ENCODE results near the gene KIFC1.

KIFC1 gene

GRCh38 chr6:33420491-33421343 is 29.1 kb downstream of the KIFC1 start:
- no peaks in the 10 kb centered on the region for H3K9me3 ChIP-seq (ENCODE audit: insufficient read depth, low read depth, low read length)
- no peaks in the 10 kb centered on the region for H3K27me3 ChIP-seq (ENCODE audit: insufficient read depth, low read length)
- peaks cover 34% of the 10 kb centered on the region for H3K4me1 ChIP-seq (ENCODE audit: insufficient read depth, low read length)
- peak overlapping the region; percentile 63 for H3K9ac ChIP-seq (ENCODE audit: low read depth, low read length)
- H3K4me3 ChIP-seq (ENCODE audit: low read length) = peak overlapping the region; percentile 67
- peaks cover 26% of the 10 kb centered on the region for H3K36me3 ChIP-seq (ENCODE audit: insufficient read depth, low read length)
- WGBS = 51% methylated on average over 6 of the region's 6 CpGs
- H3K27ac ChIP-seq (ENCODE audit: low read depth, low read length) = peak overlapping the region; percentile 37; the same call in 1 of the 2 replicates

- WGBS = 80% methylated on average over 2 of the region's 2 CpGs
- Histone ChIP-seq H3K36me3 (ENCODE audit: insufficient read depth, low read length) (peaks cover 20% of the 10 kb centered on the region), H3K9ac (ENCODE audit: low read depth, low read length) (no peak overlapping the region), H3K27me3 (ENCODE audit: insufficient read depth, low read length) (no peaks in the 10 kb centered on the region), H3K4me1 (ENCODE audit: insufficient read depth, low read length) (peaks cover 29% of the 10 kb centered on the region), H3K27ac (ENCODE audit: low read depth, low read length) (no peak overlapping the region), H3K9me3 (ENCODE audit: insufficient read depth, low read depth, low read length) (no peaks in the 10 kb centered on the region), H3K4me3 (ENCODE audit: low read length) (peak overlapping the region; percentile 67)
Measured at GRCh38 chr6:33421344-33421643, 29.7 kb downstream of the KIFC1 start.

GRCh38 chr6:33423777-33424176 is 32.2 kb downstream of the KIFC1 start:
- 85% methylated on average over 2 of the region's 2 CpGs for WGBS
- Histone ChIP-seq H3K9me3 (ENCODE audit: insufficient read depth, low read depth, low read length) (no peaks in the 10 kb centered on the region), H3K27ac (ENCODE audit: low read depth, low read length) (no peak overlapping the region), H3K9ac (ENCODE audit: low read depth, low read length) (no peak overlapping the region), H3K27me3 (ENCODE audit: insufficient read depth, low read length) (no peaks in the 10 kb centered on the region), H3K4me1 (ENCODE audit: insufficient read depth, low read length) (peaks cover 32% of the 10 kb centered on the region), H3K4me3 (ENCODE audit: low read length) (no peak overlapping the region), H3K36me3 (ENCODE audit: insufficient read depth, low read length) (peaks cover 14% of the 10 kb centered on the region)

- 22% methylated on average over 12 of the region's 12 CpGs for WGBS
- Histone ChIP-seq H3K27ac (ENCODE audit: low read depth, low read length) (peak overlapping the region; percentile 87), H3K9me3 (ENCODE audit: insufficient read depth, low read depth, low read length) (no peaks in the 10 kb centered on the region), H3K4me1 (ENCODE audit: insufficient read depth, low read length) (peaks cover 33% of the 10 kb centered on the region), H3K27me3 (ENCODE audit: insufficient read depth, low read length) (no peaks in the 10 kb centered on the region), H3K4me3 (ENCODE audit: low read length) (peak overlapping the region; percentile 82), H3K36me3 (ENCODE audit: insufficient read depth, low read length) (peaks cover 14% of the 10 kb centered on the region), H3K9ac (ENCODE audit: low read depth, low read length) (peak overlapping the region; percentile 81)
Measured at GRCh38 chr6:33424855-33425667, 33.4 kb downstream of the KIFC1 start.

- Histone ChIP-seq H3K27ac (ENCODE audit: low read depth, low read length) (peak overlapping the region; percentile 87), H3K9me3 (ENCODE audit: insufficient read depth, low read depth, low read length) (no peaks in the 10 kb centered on the region), H3K4me1 (ENCODE audit: insufficient read depth, low read length) (peaks cover 41% of the 10 kb centered on the region), H3K9ac (ENCODE audit: low read depth, low read length) (peak overlapping the region; percentile 81), H3K36me3 (ENCODE audit: insufficient read depth, low read length) (peaks cover 14% of the 10 kb centered on the region), H3K27me3 (ENCODE audit: insufficient read depth, low read length) (no peaks in the 10 kb centered on the region), H3K4me3 (ENCODE audit: low read length) (peak overlapping the region; percentile 82)
- WGBS = 2% methylated on average over 37 of the region's 43 CpGs
Measured at GRCh38 chr6:33425668-33426577, 34.3 kb downstream of the KIFC1 start.

- Histone ChIP-seq H3K4me3 (ENCODE audit: low read length) (peak overlapping the region; percentile 82), H3K27me3 (ENCODE audit: insufficient read depth, low read length) (no peaks in the 10 kb centered on the region), H3K9ac (ENCODE audit: low read depth, low read length) (no peak overlapping the region), H3K4me1 (ENCODE audit: insufficient read depth, low read length) (peaks cover 36% of the 10 kb centered on the region), H3K9me3 (ENCODE audit: insufficient read depth, low read depth, low read length) (no peaks in the 10 kb centered on the region), H3K27ac (ENCODE audit: low read depth, low read length) (no peak overlapping the region; the same call in 1 of the 2 replicates), H3K36me3 (ENCODE audit: insufficient read depth, low read length) (peaks cover 14% of the 10 kb centered on the region)
- 18% methylated on average over 12 of the region's 12 CpGs for WGBS
Measured at GRCh38 chr6:33426590-33427511, 35.2 kb downstream of the KIFC1 start.

GRCh38 chr6:33427585-33428223 is 36.1 kb downstream of the KIFC1 start:
- peaks cover 14% of the 10 kb centered on the region for H3K36me3 ChIP-seq (ENCODE audit: insufficient read depth, low read length)
- H3K27ac ChIP-seq (ENCODE audit: low read depth, low read length) = no peak overlapping the region
- no peaks in the 10 kb centered on the region for H3K9me3 ChIP-seq (ENCODE audit: insufficient read depth, low read depth, low read length)
- WGBS = 2% methylated on average over 37 of the region's 79 CpGs
- H3K4me1 ChIP-seq (ENCODE audit: insufficient read depth, low read length) = peaks cover 42% of the 10 kb centered on the region
- peak overlapping the region; percentile 66 for H3K4me3 ChIP-seq (ENCODE audit: low read length)
- H3K27me3 ChIP-seq (ENCODE audit: insufficient read depth, low read length) = no peaks in the 10 kb centered on the region
- no peak overlapping the region for H3K9ac ChIP-seq (ENCODE audit: low read depth, low read length)

GRCh38 chr6:33428224-33428965 is 36.8 kb downstream of the KIFC1 start:
- WGBS = 21% methylated on average over 29 of the region's 33 CpGs
- H3K27me3 ChIP-seq (ENCODE audit: insufficient read depth, low read length) = no peaks in the 10 kb centered on the region
- H3K4me3 ChIP-seq (ENCODE audit: low read length) = peak overlapping the region; percentile 48
- peak overlapping the region; percentile 64; the same call in 1 of the 2 replicates for H3K27ac ChIP-seq (ENCODE audit: low read depth, low read length)
- H3K9ac ChIP-seq (ENCODE audit: low read depth, low read length) = 0 out of 2 replicates have a peak overlapping the region, but pooled peaks have one; percentile 23
- H3K4me1 ChIP-seq (ENCODE audit: insufficient read depth, low read length) = peaks cover 49% of the 10 kb centered on the region
- no peaks in the 10 kb centered on the region for H3K9me3 ChIP-seq (ENCODE audit: insufficient read depth, low read depth, low read length)
- peaks cover 8% of the 10 kb centered on the region for H3K36me3 ChIP-seq (ENCODE audit: insufficient read depth, low read length)

- no peak overlapping the region for H3K27ac ChIP-seq (ENCODE audit: low read depth, low read length)
- H3K4me3 ChIP-seq (ENCODE audit: low read length) = no peak overlapping the region
- peaks cover 54% of the 10 kb centered on the region for H3K4me1 ChIP-seq (ENCODE audit: insufficient read depth, low read length)
- WGBS = 78% methylated on average over 4 of the region's 5 CpGs
- H3K36me3 ChIP-seq (ENCODE audit: insufficient read depth, low read length) = peaks cover under 1% of the 10 kb centered on the region; the same call in 1 of the 2 replicates
- H3K9me3 ChIP-seq (ENCODE audit: insufficient read depth, low read depth, low read length) = no peaks in the 10 kb centered on the region
- H3K9ac ChIP-seq (ENCODE audit: low read depth, low read length) = no peak overlapping the region
- H3K27me3 ChIP-seq (ENCODE audit: insufficient read depth, low read length) = no peaks in the 10 kb centered on the region
Measured at GRCh38 chr6:33428966-33429749, 37.5 kb downstream of the KIFC1 start.

All from HUES64 (cell line).